Upper lobe of left lung (tissue), 6 donors: Measurements from ENCODE around the gene TAGLN. TPM values are rescaled to one million over a fixed set of nuclear protein-coding genes. Genes with fewer than 3 reads are reported as not detected.

ENCODE experiments used
- ATAC-seq, 2 donors: fragments of 200-7000 bp; cut with Tn5 transposase; one replicate each; pipeline ENCODE4 v1.9.1; 2022; ENCODE audit warnings: mild to moderate bottlenecking in 2 of 2, moderate library complexity in 2 of 2; ENCODE audit not compliant: low FRiP score in 2 of 2
- DNase-seq, 2 donors: peaks; one replicate each; pipeline ENCODE4 v3.0.0-alpha.2; 2019 to 2020
- H3K27ac ChIP-seq, 4 donors: fragments of 200-600 bp; sonication (generic); one replicate each; pipeline ENCODE4 v1.5.1; 2016 to 2019
- H3K27me3 ChIP-seq, 4 donors: fragments of 200-600 bp; sonication (generic); one replicate each; pipeline ENCODE4 v1.5.1; 2017 to 2019
- H3K36me3 ChIP-seq, 4 donors: fragments of 200-600 bp; sonication (generic); one replicate each; pipeline ENCODE4 v1.5.1; 2016 to 2019
- H3K4me1 ChIP-seq, 4 donors: fragments of 200-600 bp; sonication (generic); one replicate each; pipeline ENCODE4 v1.5.1; 2018 to 2019
- H3K4me3 ChIP-seq, 4 donors: fragments of 200-600 bp; sonication (generic); one replicate each; pipeline ENCODE4 v1.5.1; 2017 to 2019; ENCODE audit warnings: mild to moderate bottlenecking in 2 of 4, moderate library complexity in 1 of 4
- H3K9me3 ChIP-seq, 4 donors: fragments of 200-600 bp; sonication (generic); one replicate each; pipeline ENCODE4 v1.5.1; 2018 to 2019
- CTCF ChIP-seq, 6 experiments: fragments of 450-650 bp in 4 of 6; fragments of 200-600 bp in 2 of 6; sonication (generic) in 2 of 6; IDR thresholded peaks; one replicate each; pipeline ENCODE4 v1.5.1; 2016 to 2019; ENCODE audit warnings: antibody characterized with exemption in 6 of 6
- EP300 ChIP-seq, 4 donors: sonication (generic); formaldehyde crosslinking; IDR thresholded peaks; one replicate each; pipeline ENCODE4 v1.5.1; 2017; ENCODE audit warnings: antibody characterized with exemption in 4 of 4, control low read depth in 2 of 4
- POLR2A ChIP-seq, 4 donors: fragments of 450-650 bp; IDR thresholded peaks; one replicate each; pipeline ENCODE4 v1.5.1; 2016 to 2017; ENCODE audit warnings: antibody characterized with exemption in 4 of 4, mild to moderate bottlenecking in 2 of 4
- POLR2AphosphoS5 ChIP-seq, 2 donors: sonication (generic); formaldehyde crosslinking; IDR thresholded peaks; one replicate each; pipeline ENCODE4 v1.5.1; 2017; ENCODE audit warnings: antibody characterized with exemption in 2 of 2
- WGBS, 2 donors: methylation state at CpG; one replicate each; pipeline ENCODE4 v1.1.5; 2017 to 2018; 5-methylcytosine and 5-hydroxymethylcytosine counted together
- total RNA-seq, 6 donors: library from RNA; depleted of rRNA in 4 of 6; stranded (reverse); fragments of >200 nt in 4 of 6; gene quantifications; one replicate each; pipeline versions ENCODE4 v1.1.0 to v1.2.1, GENCODE V29; 2016 to 2021
- donor health status: DM: no; HTN: no; CAD: no; lungs with moderate emphysema.
- donor health status: DM: no; HTN: yes; CAD: no; lungs with severe emphysema.

Gene TAGLN
- total RNA-seq, 6 donors from 2014 or later: 105 to 608 (median 334) TPM

DNA sequence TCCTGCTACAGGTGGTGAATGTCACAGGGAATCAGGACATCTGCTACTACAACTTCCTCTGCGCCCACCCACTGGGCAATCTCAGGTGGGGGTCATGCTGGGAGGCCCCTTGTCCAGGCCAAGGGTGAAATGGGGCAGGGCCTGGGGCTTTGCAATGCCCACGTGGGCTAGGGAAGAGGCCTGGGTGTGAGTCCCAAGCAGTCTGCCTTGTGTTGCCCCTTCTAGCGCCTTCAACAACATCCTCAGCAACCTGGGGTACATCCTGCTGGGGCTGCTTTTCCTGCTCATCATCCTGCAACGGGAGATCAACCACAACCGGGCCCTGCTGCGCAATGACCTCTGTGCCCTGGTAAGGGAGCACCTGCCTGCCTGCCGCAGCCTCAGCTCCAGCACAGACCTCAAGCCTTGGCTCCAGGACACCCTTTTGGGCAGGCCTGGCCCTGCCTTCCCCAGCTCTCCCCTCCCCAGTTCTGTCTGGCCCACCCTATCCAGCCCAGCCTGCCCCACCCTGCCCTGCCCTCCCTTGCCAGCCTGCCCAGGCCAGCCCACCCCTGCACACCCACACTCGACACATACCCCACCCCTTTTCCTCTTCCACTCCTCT is 9.1 kb upstream of the TAGLN start:
- Histone ChIP-seq H3K4me3 (no peak overlapping the region), H3K27me3 (no peaks in the 10 kb centered on the region), H3K4me1 (peaks cover 0 to 17% (median 3%) of the 10 kb centered on the region in 4 donors), H3K36me3 (peaks cover 0 to 86% (median 65%) of the 10 kb centered on the region in 4 donors), H3K27ac (peak overlapping the region in 2 of 4 donors; percentile 55 to 77), H3K9me3 (no peaks in the 10 kb centered on the region)
- peak; percentile 15 to 50 for DNase-seq
- no peak for TF ChIP-seq POLR2A (IDR thresholded peaks at IDR 0.05)
- TF ChIP-seq EP300 (IDR thresholded peaks at IDR 0.05): no peak
- no peak for TF ChIP-seq CTCF (IDR thresholded peaks at IDR 0.05)
- TF ChIP-seq POLR2AphosphoS5 (IDR thresholded peaks at IDR 0.05): no peak
- no peak for ATAC-seq
- WGBS, 2 donors: 83 to 87% methylated on average over 5 to 8 of the region's 8 CpGs

DNA sequence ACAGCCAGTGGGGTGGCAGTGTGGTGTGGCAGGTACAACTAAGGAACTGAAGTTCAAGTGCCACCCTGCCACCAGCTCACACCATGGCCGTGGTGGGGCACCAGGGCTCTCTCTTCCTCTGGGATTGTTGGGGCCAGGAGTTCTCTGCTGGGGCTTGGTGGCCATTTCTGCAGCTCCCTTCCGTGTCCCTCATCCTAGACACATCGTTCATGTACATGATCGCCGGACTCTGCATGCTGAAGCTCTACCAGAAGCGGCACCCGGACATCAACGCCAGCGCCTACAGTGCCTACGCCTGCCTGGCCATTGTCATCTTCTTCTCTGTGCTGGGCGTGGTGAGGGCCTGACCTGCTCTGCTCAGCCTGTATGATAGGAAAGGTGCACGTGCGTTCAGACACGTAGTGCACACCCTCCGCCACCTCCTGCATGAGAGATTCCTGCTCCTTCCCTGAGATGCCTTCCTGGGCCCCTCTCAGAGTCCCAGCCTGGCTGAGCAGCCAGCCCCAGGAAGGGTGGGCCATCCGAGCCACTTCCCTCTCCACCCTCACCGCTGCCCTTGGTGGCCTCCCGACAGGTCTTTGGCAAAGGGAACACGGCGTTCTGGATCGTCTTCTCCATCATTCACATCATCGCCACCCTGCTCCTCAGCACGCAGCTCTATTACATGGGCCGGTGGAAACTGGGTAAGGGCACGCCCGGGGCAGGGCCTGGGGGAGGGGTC is 7.3 kb upstream of the TAGLN start:
- H3K9me3 ChIP-seq: no peaks in the 10 kb centered on the region
- H3K4me3 ChIP-seq: no peak overlapping the region

DNA sequence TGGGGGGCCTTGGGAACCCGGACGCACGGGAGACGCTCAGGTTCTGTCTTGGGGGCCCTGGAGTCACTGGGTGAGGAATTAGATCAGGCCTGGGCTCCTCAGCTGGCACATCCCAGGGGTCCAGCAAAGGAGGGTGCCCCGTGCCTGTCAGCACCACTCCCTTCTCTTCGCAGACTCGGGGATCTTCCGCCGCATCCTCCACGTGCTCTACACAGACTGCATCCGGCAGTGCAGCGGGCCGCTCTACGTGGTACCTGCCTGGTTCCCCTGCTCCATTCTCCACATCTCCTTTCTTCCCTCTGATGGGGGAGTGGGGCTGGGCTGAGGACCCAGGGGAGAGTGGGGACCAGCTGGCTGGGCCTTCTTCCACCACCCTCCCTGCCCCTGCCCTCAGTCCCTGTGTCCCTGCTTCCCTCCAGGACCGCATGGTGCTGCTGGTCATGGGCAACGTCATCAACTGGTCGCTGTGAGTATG is 6.7 kb upstream of the TAGLN start:
- no peak for ATAC-seq
- no peak overlapping the region for H3K4me3 ChIP-seq
- 92 to 97% methylated on average over 13 to 16 of the region's 17 CpGs for WGBS, 2 donors
- peaks cover 0 to 83% (median 70%) of the 10 kb centered on the region in 4 donors for H3K36me3 ChIP-seq
- no peak for TF ChIP-seq EP300 (IDR thresholded peaks at IDR 0.05)
- no peak for TF ChIP-seq CTCF (IDR thresholded peaks at IDR 0.05)
- TF ChIP-seq POLR2A (IDR thresholded peaks at IDR 0.05): no peak
- no peak for TF ChIP-seq POLR2AphosphoS5 (IDR thresholded peaks at IDR 0.05)
- H3K27ac ChIP-seq: no peak overlapping the region
- DNase-seq: peak in 1 of 2 donors; percentile 61
- H3K4me1 ChIP-seq: peaks cover 0 to 13% (median 1%) of the 10 kb centered on the region in 4 donors
- no peaks in the 10 kb centered on the region for H3K27me3 ChIP-seq
- no peaks in the 10 kb centered on the region for H3K9me3 ChIP-seq

More for the DNA sequence above, 7.3 kb upstream of the TAGLN start:
- Histone ChIP-seq H3K27ac (no peak overlapping the region), H3K27me3 (no peaks in the 10 kb centered on the region), H3K4me1 (peaks cover 0 to 13% (median 1%) of the 10 kb centered on the region in 4 donors), H3K36me3 (peaks cover 0 to 89% (median 73%) of the 10 kb centered on the region in 4 donors)
- WGBS, 2 donors: 92 to 93% methylated on average over 25 to 26 of the region's 26 CpGs
- peak in 1 of 2 donors; percentile 50 for DNase-seq
- TF ChIP-seq POLR2A (IDR thresholded peaks at IDR 0.05) (no peak), CTCF (IDR thresholded peaks at IDR 0.05) (no peak), EP300 (IDR thresholded peaks at IDR 0.05) (no peak), POLR2AphosphoS5 (IDR thresholded peaks at IDR 0.05) (no peak)
- no peak for ATAC-seq

DNA sequence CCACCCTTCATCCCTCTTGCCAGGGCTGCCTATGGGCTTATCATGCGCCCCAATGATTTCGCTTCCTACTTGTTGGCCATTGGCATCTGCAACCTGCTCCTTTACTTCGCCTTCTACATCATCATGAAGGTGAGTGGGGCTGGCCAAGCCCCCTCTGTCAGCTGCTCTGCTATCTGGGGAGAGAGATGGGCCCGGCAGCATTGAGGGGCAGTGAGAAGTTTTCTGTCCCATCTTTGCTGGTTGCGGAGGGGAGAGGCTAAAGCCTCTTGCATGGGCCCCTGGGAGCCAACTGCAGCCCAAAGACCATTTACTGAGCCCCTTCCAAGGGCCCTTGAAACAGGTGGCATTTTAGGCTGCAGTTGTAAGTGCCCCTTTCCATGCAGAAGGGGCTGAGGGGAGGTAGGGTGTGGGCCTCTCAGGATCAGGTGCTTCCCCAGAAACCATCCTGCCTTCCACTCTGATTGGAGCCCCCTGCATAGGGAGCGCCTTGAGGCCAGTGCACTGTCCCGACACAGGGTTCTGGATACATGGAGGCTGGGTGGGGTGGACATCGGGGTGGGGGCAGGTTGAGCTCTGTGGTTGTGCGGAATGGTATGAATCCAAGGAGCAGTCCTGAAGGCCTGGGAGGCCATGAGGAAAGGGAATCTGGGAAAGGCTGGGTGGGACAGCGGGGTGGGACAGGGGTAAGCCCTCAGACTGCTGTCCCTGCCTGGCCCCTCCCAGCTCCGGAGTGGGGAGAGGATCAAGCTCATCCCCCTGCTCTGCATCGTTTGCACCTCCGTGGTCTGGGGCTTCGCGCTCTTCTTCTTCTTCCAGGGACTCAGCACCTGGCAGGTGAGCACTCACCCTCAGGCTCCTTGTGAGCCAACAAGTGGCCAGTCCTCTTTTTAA is 5.8 kb upstream of the TAGLN start:
- ATAC-seq: no peak
- Histone ChIP-seq H3K4me1 (peaks cover 3 to 18% (median 7%) of the 10 kb centered on the region in 4 donors), H3K36me3 (peaks cover 0 to 73% (median 62%) of the 10 kb centered on the region in 4 donors), H3K27me3 (no peaks in the 10 kb centered on the region), H3K4me3 (no peak overlapping the region), H3K9me3 (no peaks in the 10 kb centered on the region), H3K27ac (no peak overlapping the region)
- 95% methylated on average over 14 to 15 of the region's 15 CpGs for WGBS, 2 donors
- no peak for TF ChIP-seq POLR2AphosphoS5 (IDR thresholded peaks at IDR 0.05)
- no peak for TF ChIP-seq EP300 (IDR thresholded peaks at IDR 0.05)
- no peak for TF ChIP-seq POLR2A (IDR thresholded peaks at IDR 0.05)
- TF ChIP-seq CTCF (IDR thresholded peaks at IDR 0.05): no peak
- DNase-seq: no peak
